Measurements from ENCODE around the gene ADARB2.

ADARB2 gene

DNA sequence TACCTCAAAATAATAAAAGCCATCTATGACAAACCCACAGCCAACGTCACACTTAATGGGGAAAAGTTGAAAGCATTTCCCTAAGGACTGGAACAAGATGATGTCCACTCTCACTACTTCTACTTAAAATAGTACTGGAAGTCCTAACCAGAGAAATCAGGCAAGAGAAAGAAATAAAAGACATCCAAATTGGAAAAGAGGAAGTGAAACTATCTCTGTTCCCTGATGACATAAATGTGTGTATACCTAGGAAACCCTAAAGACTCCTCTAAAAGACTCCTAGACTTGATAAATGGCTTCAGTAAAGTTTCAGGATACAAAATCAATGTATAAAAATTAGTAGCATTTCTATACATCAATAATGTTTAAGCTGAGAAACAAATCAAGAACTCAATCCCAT, 367.0 kb downstream of the ADARB2 start:
- Histone ChIP-seq H3K9me3 (no peaks in the 10 kb centered on the region), H3K4me1 (ENCODE audit: control insufficient read depth in 1 of 2, insufficient read depth in 1 of 2, low read depth in 1 of 2, low read length in 1 of 2) (no peaks in the 10 kb centered on the region), H3K4me3 (ENCODE audit: low read depth in 1 of 2, low read length in 1 of 2) (no peak overlapping the region), H3K27ac (no peak overlapping the region), H3K36me3 (no peaks in the 10 kb centered on the region), H3K27me3 (peaks cover 17% of the 10 kb centered on the region)
- TF ChIP-seq, protein P1, sequence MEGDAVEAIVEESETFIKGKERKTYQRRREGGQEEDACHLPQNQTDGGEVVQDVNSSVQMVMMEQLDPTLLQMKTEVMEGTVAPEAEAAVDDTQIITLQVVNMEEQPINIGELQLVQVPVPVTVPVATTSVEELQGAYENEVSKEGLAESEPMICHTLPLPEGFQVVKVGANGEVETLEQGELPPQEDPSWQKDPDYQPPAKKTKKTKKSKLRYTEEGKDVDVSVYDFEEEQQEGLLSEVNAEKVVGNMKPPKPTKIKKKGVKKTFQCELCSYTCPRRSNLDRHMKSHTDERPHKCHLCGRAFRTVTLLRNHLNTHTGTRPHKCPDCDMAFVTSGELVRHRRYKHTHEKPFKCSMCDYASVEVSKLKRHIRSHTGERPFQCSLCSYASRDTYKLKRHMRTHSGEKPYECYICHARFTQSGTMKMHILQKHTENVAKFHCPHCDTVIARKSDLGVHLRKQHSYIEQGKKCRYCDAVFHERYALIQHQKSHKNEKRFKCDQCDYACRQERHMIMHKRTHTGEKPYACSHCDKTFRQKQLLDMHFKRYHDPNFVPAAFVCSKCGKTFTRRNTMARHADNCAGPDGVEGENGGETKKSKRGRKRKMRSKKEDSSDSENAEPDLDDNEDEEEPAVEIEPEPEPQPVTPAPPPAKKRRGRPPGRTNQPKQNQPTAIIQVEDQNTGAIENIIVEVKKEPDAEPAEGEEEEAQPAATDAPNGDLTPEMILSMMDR (IDR thresholded peaks at IDR 0.05) = no peak

DNA sequence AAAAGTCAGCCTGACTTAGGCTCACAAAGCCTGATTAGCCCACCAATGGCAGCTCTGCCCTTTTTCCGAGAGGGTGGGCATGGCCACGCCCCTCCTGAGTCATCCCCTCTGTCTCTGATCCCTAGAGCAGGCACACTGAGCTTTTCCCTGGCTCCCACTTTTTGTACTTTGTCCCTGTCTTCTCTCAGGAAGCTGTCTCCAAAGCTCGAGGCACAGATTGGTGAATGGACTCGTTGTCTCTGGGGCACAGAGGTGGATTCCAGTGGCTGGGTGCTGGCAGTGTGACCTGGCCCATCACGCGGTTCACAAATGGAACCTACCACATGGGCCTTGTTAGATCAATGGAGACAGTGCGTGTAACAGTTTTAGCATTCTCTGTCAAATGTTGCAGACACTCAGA, 367.7 kb downstream of the ADARB2 start:
- H3K36me3 ChIP-seq = no peaks in the 10 kb centered on the region
- peaks cover 24% of the 10 kb centered on the region for H3K27me3 ChIP-seq
- H3K4me1 ChIP-seq (ENCODE audit: control insufficient read depth in 1 of 2, insufficient read depth in 1 of 2, low read depth in 1 of 2, low read length in 1 of 2) = no peaks in the 10 kb centered on the region
- H3K4me3 ChIP-seq (ENCODE audit: low read depth in 1 of 2, low read length in 1 of 2) = no peak overlapping the region
- TF ChIP-seq, protein P1 (IDR thresholded peaks at IDR 0.05) = no peak
- no peaks in the 10 kb centered on the region for H3K9me3 ChIP-seq
- H3K27ac ChIP-seq = no peak overlapping the region

DNA sequence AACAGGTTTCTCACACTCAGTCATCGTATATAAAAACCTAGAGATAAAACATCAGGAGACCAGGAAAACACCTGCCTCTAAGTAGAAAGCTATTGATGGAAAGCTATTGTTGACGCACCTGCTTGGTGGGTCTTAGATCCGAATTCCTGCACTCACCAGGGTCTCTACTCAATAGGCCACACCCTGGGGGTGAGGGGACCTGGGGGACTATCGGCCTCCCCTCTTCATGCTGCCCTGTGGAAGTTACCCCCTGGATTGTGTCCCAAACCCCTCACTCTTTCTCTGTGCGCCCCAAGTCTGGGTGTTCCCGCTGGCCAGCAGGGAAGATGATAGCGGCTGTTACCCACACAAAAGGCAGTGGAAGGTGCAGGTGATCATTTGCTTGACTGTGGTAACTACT, 368.1 kb downstream of the ADARB2 start:
- H3K9me3 ChIP-seq = no peaks in the 10 kb centered on the region
- no peaks in the 10 kb centered on the region for H3K36me3 ChIP-seq
- H3K27ac ChIP-seq = no peak overlapping the region
- no peak overlapping the region for H3K4me3 ChIP-seq (ENCODE audit: low read depth in 1 of 2, low read length in 1 of 2)
- TF ChIP-seq, protein P1 (IDR thresholded peaks at IDR 0.05) = no peak
- H3K4me1 ChIP-seq (ENCODE audit: control insufficient read depth in 1 of 2, insufficient read depth in 1 of 2, low read depth in 1 of 2, low read length in 1 of 2) = no peaks in the 10 kb centered on the region
- peaks cover 28% of the 10 kb centered on the region for H3K27me3 ChIP-seq

DNA sequence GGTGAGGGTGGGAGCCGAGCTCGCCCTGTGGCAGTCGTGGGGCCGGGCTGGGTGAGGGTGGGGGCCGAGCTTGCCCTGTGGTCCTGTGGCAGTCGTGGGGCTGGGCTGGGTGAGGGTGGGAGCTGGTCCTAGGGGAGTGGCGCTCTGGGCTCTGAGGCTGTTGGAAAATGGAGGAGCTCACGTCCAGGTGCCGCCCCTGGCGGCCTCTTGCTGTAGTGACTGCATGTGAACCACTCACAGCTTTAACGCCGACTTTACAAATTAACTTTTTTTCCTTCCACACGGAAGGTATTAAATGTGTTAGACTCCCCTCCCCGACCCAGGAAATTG, 368.5 kb downstream of the ADARB2 start:
- no peaks in the 10 kb centered on the region for H3K36me3 ChIP-seq
- H3K27ac ChIP-seq = no peak overlapping the region
- H3K9me3 ChIP-seq = no peaks in the 10 kb centered on the region
- H3K4me1 ChIP-seq (ENCODE audit: control insufficient read depth in 1 of 2, insufficient read depth in 1 of 2, low read depth in 1 of 2, low read length in 1 of 2) = no peaks in the 10 kb centered on the region
- peaks cover 32% of the 10 kb centered on the region for H3K27me3 ChIP-seq
- H3K4me3 ChIP-seq (ENCODE audit: low read depth in 1 of 2, low read length in 1 of 2) = no peak overlapping the region
- TF ChIP-seq, protein P1 (IDR thresholded peaks at IDR 0.05) = no peak

DNA sequence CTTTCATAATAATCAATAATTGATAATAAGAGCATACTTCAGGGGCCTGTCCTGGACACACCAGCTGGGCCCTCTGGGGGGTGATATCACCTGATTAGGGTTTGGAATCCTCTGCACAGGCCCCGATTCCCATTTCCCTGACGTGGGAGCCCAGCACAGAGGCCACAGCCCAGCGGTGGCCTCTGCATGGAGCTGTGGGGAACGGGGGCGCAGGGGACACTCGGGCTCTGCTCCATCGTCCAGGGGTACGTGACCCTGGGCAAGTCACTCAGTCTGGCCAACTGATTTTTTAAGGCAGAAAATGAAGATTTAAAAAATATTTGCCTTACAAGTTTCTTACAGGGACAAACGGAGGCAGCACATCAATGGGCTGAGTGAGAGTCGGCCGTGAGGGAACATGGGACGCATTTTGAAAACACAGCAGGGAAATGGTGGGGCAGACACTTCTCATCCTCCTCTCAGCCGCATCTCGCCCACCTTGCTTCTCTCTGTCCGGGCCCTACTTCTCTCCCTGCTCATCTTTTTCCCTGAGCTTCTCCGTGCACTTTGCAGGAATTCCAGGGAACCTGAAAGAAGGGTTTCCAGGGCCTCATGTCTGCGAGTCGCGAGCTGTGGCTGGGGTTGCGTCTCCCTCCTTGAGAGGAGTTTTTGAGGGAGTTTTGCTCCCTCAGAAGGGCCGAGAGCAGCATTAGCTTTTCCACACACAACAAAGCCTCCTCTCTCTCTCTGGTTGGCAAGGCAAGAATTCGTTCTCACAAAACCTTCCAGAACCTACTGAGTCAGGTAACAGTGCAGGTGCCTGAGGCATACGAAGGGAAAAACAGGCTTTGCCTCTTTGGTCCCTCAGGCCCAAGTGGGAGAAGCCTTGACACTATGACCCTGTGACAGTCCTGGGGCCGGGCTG, 369.1 kb downstream of the ADARB2 start:
- H3K4me1 ChIP-seq (ENCODE audit: control insufficient read depth in 1 of 2, insufficient read depth in 1 of 2, low read depth in 1 of 2, low read length in 1 of 2) = no peaks in the 10 kb centered on the region
- no peaks in the 10 kb centered on the region for H3K36me3 ChIP-seq
- TF ChIP-seq, protein P1 (IDR thresholded peaks at IDR 0.05) = no peak
- H3K4me3 ChIP-seq (ENCODE audit: low read depth in 1 of 2, low read length in 1 of 2) = no peak overlapping the region
- no peaks in the 10 kb centered on the region for H3K9me3 ChIP-seq
- H3K27ac ChIP-seq = no peak overlapping the region
- H3K27me3 ChIP-seq = peaks cover 38% of the 10 kb centered on the region
